Measurements from ENCODE around the gene STX3. TPM values are rescaled to one million over a fixed set of nuclear protein-coding genes. Genes with fewer than 3 reads are reported as not detected.

STX3 gene
- total and polyA plus RNA-seq, 2 of the 8 experiments (the other 6 are each of a cell fraction or from before 2014, with no cell fraction given) = 50.5 to 56.1 TPM

DNA sequence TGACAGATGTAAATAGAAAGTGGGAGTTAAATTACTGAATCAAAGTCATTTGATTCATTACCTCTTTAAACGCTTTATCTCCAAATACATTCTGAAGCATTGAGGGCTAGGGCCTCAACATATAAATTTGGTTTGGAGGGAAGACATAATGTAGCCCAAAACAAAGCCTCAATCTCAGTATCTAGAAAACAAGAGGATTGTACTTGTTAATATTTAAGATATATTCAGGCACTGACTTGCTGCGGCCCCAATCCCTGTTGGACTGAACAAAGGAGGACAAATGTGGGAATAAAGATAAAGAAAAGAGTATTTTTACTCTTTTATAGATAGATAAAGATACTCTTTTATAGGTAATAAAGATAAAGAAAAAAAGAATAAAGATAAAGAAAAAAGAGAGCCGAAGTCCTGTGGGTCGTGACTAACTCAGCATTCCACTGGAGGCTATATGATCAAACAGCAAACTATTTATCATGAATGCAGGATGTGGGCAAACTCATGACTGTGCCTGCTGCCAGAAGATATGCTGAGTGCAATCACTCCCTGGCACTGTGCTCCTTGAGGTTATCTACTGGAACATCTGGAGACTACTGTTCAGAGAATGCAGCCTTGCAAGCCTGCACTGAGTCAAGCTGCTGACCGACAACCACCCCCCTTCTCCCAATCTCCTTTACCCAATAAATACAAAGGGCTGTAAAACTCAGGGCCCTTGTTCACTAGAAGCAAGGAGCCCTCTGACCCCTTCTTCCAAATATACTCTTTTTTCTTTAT is 48.5 kb upstream of the STX3 start:
- Histone ChIP-seq H3K79me1 (ENCODE audit: low read depth, low read length) (no peaks in the 10 kb centered on the region), H2BK15ac (ENCODE audit: low read length) (no peak overlapping the region), H4K91ac (replicated peaks; ENCODE audit: insufficient read length, low read length) (no peak overlapping the region), H3K79me2 (ENCODE audit: control insufficient read depth in 1 of 2, insufficient read depth in 2 of 2, low read length in 2 of 2) (no peaks in the 10 kb centered on the region), H3K27ac (ENCODE audit: low read depth, low read length) (no peak overlapping the region), H3K23me2 (ENCODE audit: low read depth, low read length) (no peaks in the 10 kb centered on the region), H3K4ac (replicated peaks; ENCODE audit: insufficient read length, low read depth, low read length) (no peak overlapping the region), H3K56ac (replicated peaks; ENCODE audit: insufficient read length, low read depth, low read length) (no peak overlapping the region), H2BK5ac (ENCODE audit: low read depth, low read length) (no peak overlapping the region), H3K9ac (replicated peaks in 1 of 4; ENCODE audit: extremely low read depth in 1 of 4, low read depth in 3 of 4, low read length in 3 of 4) (no peak overlapping the region), H3K4me1 (replicated peaks in 1 of 4; ENCODE audit: control insufficient read depth in 3 of 4, insufficient read depth in 4 of 4, low read length in 3 of 4) (no peaks in the 10 kb centered on the region), H3K18ac (ENCODE audit: extremely low read depth, low read length) (no peak overlapping the region), H3K36me3 (ENCODE audit: control insufficient read depth in 2 of 4, insufficient read depth in 4 of 4, low read length in 3 of 4) (no peaks in the 10 kb centered on the region), H4K20me1 (replicated peaks in 1 of 2; ENCODE audit: control insufficient read depth in 1 of 2, insufficient read depth in 2 of 2, low read length in 2 of 2) (no peaks in the 10 kb centered on the region), H2BK20ac (ENCODE audit: low read length) (no peak overlapping the region), H3K9me3 (ENCODE audit: insufficient read depth in 2 of 2, low read depth in 1 of 2, low read length in 1 of 2) (no peaks in the 10 kb centered on the region), H2AK5ac (ENCODE audit: low read depth, low read length) (no peak overlapping the region), H3K23ac (ENCODE audit: insufficient read length) (no peak overlapping the region), H3K27me3 (replicated peaks in 1 of 4; ENCODE audit: control insufficient read depth in 3 of 4, extremely low read depth in 1 of 4, insufficient read depth in 3 of 4, low read length in 3 of 4) (no peaks in the 10 kb centered on the region), H2BK120ac (replicated peaks; ENCODE audit: low read depth, low read length) (no peak overlapping the region), H3K14ac (ENCODE audit: insufficient read length) (no peak overlapping the region), H4K8ac (ENCODE audit: extremely low read depth, insufficient read depth, low read length) (no peak overlapping the region), H3K4me2 (ENCODE audit: insufficient read depth in 1 of 2, low read depth in 2 of 2, low read length in 2 of 2) (no peak overlapping the region), H4K5ac (ENCODE audit: insufficient read length, low read depth, low read length) (no peak overlapping the region), H2BK12ac (ENCODE audit: low read depth, low read length) (no peak overlapping the region), H2AFZ (ENCODE audit: low read length) (no peak overlapping the region), H3K4me3 (ENCODE audit: extremely low read depth in 1 of 4, insufficient read depth in 2 of 4, low read depth in 3 of 4, low read length in 4 of 4) (no peak overlapping the region)
- FAIRE-seq (no peak), DNase-seq (ENCODE audit: low read depth in 1 of 2, low spot score in 2 of 2) (no peak)
- ChIA-PET CTCF (ENCODE audit: partially characterized antibody) (no interaction called here), POLR2A (ENCODE audit: partially characterized antibody) (no interaction called here)
- 93% methylated on average over 5 of the region's 5 CpGs; no CpG with 5 or more reads in 1 of the 2 experiments for WGBS, 2 experiments (ENCODE audit: extremely low coverage in 1 of 2, insufficient coverage in 1 of 2, insufficient read length in 1 of 2, insufficient replicate concordance in 2 of 2, low coverage in 1 of 2, low lambda C conversion rate in 2 of 2, missing lambda C conversion rate in 1 of 2)
- TF ChIP-seq SRF (IDR thresholded peaks at IDR 0.05; ENCODE audit: low read depth, low read length) (no peak), MAFK (IDR thresholded peaks at IDR 0.05; ENCODE audit: low read depth, low read length) (no peak), RXRA (IDR thresholded peaks at IDR 0.05; ENCODE audit: insufficient read depth, low read depth, low read length) (no peak), CREB1 (IDR thresholded peaks at IDR 0.05) (no peak), BACH1 (IDR thresholded peaks at IDR 0.05; ENCODE audit: low read length) (no peak), CBX8 (IDR thresholded peaks at IDR 0.05; ENCODE audit: borderline replicate concordance, low read depth, low read length) (no peak), HDAC6 (IDR thresholded peaks at IDR 0.05; ENCODE audit: low read depth, low read length) (no peak), TAF7 (optimal IDR thresholded peaks at IDR 0.05; ENCODE audit: borderline replicate concordance, low read depth, low read length) (no peak), POU5F1 (IDR thresholded peaks at IDR 0.05; ENCODE audit: low read depth, low read length) (no peak), SIN3A (conservative IDR thresholded peaks at IDR 0.05 in 1 of 2, IDR thresholded peaks at IDR 0.05 in 1 of 2; ENCODE audit: low read depth in 1 of 2, low read length in 2 of 2) (no peak)
- TF ChIP-seq, protein P1, sequence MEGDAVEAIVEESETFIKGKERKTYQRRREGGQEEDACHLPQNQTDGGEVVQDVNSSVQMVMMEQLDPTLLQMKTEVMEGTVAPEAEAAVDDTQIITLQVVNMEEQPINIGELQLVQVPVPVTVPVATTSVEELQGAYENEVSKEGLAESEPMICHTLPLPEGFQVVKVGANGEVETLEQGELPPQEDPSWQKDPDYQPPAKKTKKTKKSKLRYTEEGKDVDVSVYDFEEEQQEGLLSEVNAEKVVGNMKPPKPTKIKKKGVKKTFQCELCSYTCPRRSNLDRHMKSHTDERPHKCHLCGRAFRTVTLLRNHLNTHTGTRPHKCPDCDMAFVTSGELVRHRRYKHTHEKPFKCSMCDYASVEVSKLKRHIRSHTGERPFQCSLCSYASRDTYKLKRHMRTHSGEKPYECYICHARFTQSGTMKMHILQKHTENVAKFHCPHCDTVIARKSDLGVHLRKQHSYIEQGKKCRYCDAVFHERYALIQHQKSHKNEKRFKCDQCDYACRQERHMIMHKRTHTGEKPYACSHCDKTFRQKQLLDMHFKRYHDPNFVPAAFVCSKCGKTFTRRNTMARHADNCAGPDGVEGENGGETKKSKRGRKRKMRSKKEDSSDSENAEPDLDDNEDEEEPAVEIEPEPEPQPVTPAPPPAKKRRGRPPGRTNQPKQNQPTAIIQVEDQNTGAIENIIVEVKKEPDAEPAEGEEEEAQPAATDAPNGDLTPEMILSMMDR (IDR thresholded peaks at IDR 0.05; ENCODE audit: control extremely low read depth in 1 of 3, insufficient read depth in 1 of 3, low read depth in 1 of 3, low read length in 3 of 3) = no peak

Data from H1 (cell line).